ENCODE results near the gene SLC12A8.
A peak's percentile ranks its signal among the peaks of the same experiment; 100 is the strongest.

Gene SLC12A8

GRCh38 chr3:125165948-125166553 is 46.5 kb downstream of the SLC12A8 start:
- Histone ChIP-seq H4K20me1 (ENCODE audit: insufficient read depth, low read length, poor library complexity, severe bottlenecking) (no peaks in the 10 kb centered on the region), H3K36me3 (ENCODE audit: insufficient read depth, low read length) (no peaks in the 10 kb centered on the region), H3K9me3 (ENCODE audit: insufficient read depth, low read depth, low read length) (no peaks in the 10 kb centered on the region), H3F3A (ENCODE audit: low read depth) (no peaks in the 10 kb centered on the region), H3K9ac (ENCODE audit: low read depth, low read length, poor library complexity, severe bottlenecking) (no peak overlapping the region), H2AFZ (ENCODE audit: low read length) (no peak overlapping the region), H3K4me3 (ENCODE audit: low read length, poor library complexity, severe bottlenecking) (no peak overlapping the region), H3K4me1 (ENCODE audit: insufficient read depth, low read length, poor library complexity, severe bottlenecking) (peaks cover 4% of the 10 kb centered on the region), H3K27me3 (ENCODE audit: insufficient read depth, low read length, poor library complexity, severe bottlenecking) (no peaks in the 10 kb centered on the region), H3K9me2 (replicated peaks; ENCODE audit: low read depth, low read length) (no peaks in the 10 kb centered on the region), H3K4me2 (ENCODE audit: low read depth, low read length, poor library complexity, severe bottlenecking) (no peak overlapping the region), H3K79me2 (ENCODE audit: insufficient read depth, low read length) (no peaks in the 10 kb centered on the region)
- TF ChIP-seq, protein P1, sequence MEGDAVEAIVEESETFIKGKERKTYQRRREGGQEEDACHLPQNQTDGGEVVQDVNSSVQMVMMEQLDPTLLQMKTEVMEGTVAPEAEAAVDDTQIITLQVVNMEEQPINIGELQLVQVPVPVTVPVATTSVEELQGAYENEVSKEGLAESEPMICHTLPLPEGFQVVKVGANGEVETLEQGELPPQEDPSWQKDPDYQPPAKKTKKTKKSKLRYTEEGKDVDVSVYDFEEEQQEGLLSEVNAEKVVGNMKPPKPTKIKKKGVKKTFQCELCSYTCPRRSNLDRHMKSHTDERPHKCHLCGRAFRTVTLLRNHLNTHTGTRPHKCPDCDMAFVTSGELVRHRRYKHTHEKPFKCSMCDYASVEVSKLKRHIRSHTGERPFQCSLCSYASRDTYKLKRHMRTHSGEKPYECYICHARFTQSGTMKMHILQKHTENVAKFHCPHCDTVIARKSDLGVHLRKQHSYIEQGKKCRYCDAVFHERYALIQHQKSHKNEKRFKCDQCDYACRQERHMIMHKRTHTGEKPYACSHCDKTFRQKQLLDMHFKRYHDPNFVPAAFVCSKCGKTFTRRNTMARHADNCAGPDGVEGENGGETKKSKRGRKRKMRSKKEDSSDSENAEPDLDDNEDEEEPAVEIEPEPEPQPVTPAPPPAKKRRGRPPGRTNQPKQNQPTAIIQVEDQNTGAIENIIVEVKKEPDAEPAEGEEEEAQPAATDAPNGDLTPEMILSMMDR (conservative IDR thresholded peaks at IDR 0.05; ENCODE audit: low read length): no peak
- no peak for TF ChIP-seq EZH2phosphoT487 (IDR thresholded peaks at IDR 0.05; ENCODE audit: borderline replicate concordance)

DNA sequence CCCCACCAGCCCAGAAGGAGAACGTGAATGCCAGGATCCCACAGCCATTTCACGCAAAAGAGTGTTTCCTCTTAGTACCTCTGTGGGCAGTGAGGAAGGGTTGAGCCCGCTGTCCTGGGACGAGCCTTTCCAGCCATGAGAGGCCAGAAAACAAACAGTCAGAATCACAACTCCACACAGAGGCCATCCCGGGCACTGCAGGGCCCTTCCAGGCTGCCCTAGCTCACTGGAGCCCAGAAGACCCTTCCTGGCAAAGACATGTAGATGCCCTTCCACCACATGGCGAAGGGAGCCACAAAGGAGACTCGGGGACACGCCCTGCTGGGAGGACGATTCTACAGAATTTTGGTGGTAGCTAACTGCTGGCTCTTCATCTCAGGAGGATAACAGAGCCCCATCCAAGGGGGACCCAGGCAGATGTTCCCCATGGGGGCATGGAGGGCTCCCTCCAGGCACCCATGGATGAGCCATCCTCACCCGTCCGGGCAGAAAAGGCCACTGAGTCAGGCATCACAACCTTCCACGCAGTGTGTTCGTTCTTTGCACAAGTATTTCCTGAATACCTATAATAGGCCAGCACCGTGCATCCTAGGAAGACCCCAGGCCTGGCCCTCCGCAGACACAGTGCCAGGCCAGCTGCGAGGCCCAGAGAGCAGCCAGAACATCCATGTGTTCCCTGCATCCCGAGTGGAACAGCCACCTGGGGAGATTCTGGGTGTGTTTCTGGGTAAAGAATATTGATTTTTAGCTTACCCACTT is 47.2 kb downstream of the SLC12A8 start:
- no peak for TF ChIP-seq EZH2phosphoT487 (IDR thresholded peaks at IDR 0.05; ENCODE audit: borderline replicate concordance)
- TF ChIP-seq, protein P1 (conservative IDR thresholded peaks at IDR 0.05; ENCODE audit: low read length): peak; percentile 55
- no peaks in the 10 kb centered on the region for H3F3A ChIP-seq (ENCODE audit: low read depth)
- H3K4me2 ChIP-seq (ENCODE audit: low read depth, low read length, poor library complexity, severe bottlenecking): no peak overlapping the region
- no peaks in the 10 kb centered on the region for H3K36me3 ChIP-seq (ENCODE audit: insufficient read depth, low read length)
- H3K27me3 ChIP-seq (ENCODE audit: insufficient read depth, low read length, poor library complexity, severe bottlenecking): no peaks in the 10 kb centered on the region
- H3K79me2 ChIP-seq (ENCODE audit: insufficient read depth, low read length): no peaks in the 10 kb centered on the region
- H3K9me3 ChIP-seq (ENCODE audit: insufficient read depth, low read depth, low read length): no peaks in the 10 kb centered on the region
- H3K4me1 ChIP-seq (ENCODE audit: insufficient read depth, low read length, poor library complexity, severe bottlenecking): peaks cover 4% of the 10 kb centered on the region
- no peak overlapping the region for H3K4me3 ChIP-seq (ENCODE audit: low read length, poor library complexity, severe bottlenecking)
- H3K9me2 ChIP-seq (replicated peaks; ENCODE audit: low read depth, low read length): no peaks in the 10 kb centered on the region
- no peak overlapping the region for H3K9ac ChIP-seq (ENCODE audit: low read depth, low read length, poor library complexity, severe bottlenecking)
- no peak overlapping the region for H2AFZ ChIP-seq (ENCODE audit: low read length)
- no peaks in the 10 kb centered on the region for H4K20me1 ChIP-seq (ENCODE audit: insufficient read depth, low read length, poor library complexity, severe bottlenecking)

GRCh38 chr3:125163739-125164601 is 48.6 kb downstream of the SLC12A8 start:
- no peaks in the 10 kb centered on the region for H3K79me2 ChIP-seq (ENCODE audit: insufficient read depth, low read length)
- H3F3A ChIP-seq (ENCODE audit: low read depth): no peaks in the 10 kb centered on the region
- H3K27me3 ChIP-seq (ENCODE audit: insufficient read depth, low read length, poor library complexity, severe bottlenecking): no peaks in the 10 kb centered on the region
- no peak overlapping the region for H3K9ac ChIP-seq (ENCODE audit: low read depth, low read length, poor library complexity, severe bottlenecking)
- no peaks in the 10 kb centered on the region for H3K9me2 ChIP-seq (replicated peaks; ENCODE audit: low read depth, low read length)
- no peaks in the 10 kb centered on the region for H3K9me3 ChIP-seq (ENCODE audit: insufficient read depth, low read depth, low read length)
- no peak overlapping the region for H3K4me3 ChIP-seq (ENCODE audit: low read length, poor library complexity, severe bottlenecking)
- no peaks in the 10 kb centered on the region for H4K20me1 ChIP-seq (ENCODE audit: insufficient read depth, low read length, poor library complexity, severe bottlenecking)
- no peak overlapping the region for H2AFZ ChIP-seq (ENCODE audit: low read length)
- no peaks in the 10 kb centered on the region for H3K36me3 ChIP-seq (ENCODE audit: insufficient read depth, low read length)
- TF ChIP-seq, protein P1 (conservative IDR thresholded peaks at IDR 0.05; ENCODE audit: low read length): no peak
- no peak for TF ChIP-seq EZH2phosphoT487 (IDR thresholded peaks at IDR 0.05; ENCODE audit: borderline replicate concordance)
- H3K4me1 ChIP-seq (ENCODE audit: insufficient read depth, low read length, poor library complexity, severe bottlenecking): peaks cover 4% of the 10 kb centered on the region
- no peak overlapping the region for H3K4me2 ChIP-seq (ENCODE audit: low read depth, low read length, poor library complexity, severe bottlenecking)

Data from Loucy (cell line).